ENCODE data around the gene LIF. TPM values are rescaled to one million over a fixed set of nuclear protein-coding genes. Genes with fewer than 3 reads are reported as not detected.

LIF gene
- total and polyA plus RNA-seq, 2 donors (not counting 3 experiments of a cell fraction or from before 2014, with no cell fraction given) = 0.12 to 0.27 TPM

DNA sequence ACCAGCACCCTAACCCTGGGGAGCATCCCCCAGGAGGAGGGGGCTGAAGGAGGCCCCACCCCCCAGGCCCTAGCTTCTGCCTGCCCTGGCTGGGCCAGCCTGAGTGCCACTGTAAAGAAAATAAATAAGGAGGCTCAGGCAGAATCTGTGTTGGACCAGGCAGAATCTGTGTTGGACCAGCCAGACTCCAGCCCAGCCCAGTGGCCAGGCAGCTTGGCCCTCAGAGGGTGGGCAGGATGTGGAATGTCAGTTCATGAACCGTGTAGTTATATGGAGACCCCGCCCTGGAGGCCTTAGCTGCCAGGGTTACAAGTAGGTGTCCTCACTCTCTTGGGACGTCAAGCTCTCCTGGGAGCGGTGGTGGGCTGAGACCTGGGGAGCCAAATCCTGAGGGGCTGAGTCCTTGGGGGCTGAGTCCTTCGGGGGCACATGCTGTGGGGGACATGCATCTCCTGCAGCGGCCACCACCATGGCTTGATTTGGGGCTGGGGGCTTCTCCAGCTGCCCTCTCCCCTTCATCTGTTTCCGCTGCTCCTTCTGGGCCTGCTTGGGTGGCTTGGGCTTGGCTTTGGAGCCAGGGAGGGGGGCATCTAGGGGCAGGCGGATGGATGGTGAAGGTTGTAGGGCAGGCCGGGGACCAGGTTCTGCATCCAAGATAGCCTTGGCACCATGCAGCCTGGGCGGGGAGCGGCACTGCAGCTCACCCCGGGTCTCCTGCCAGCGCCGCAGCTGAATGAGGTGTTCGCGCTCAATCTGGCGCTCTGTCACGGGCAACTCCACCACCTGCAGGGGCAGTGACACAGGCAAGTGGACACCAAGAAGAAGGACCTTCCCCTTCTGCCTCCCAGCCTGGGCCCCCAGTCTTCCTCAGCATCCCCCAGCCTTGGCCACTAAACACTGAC lies 45.8 kb upstream of the LIF start:
- Histone ChIP-seq H3K9me1 (replicated peaks; ENCODE audit: control insufficient read depth, extremely low read depth, insufficient read depth, low read length) (no peaks in the 10 kb centered on the region), H3K36me3 (ENCODE audit: control insufficient read depth in 2 of 2, extremely low read depth in 1 of 2, insufficient read depth in 2 of 2, low read length in 2 of 2) (peaks cover 0 to 20% of the 10 kb centered on the region in 2 experiments), H3K79me2 (ENCODE audit: control insufficient read depth, insufficient read depth, low read length) (no peaks in the 10 kb centered on the region), H3K27me3 (ENCODE audit: control insufficient read depth in 2 of 2, insufficient read depth in 2 of 2, low read length in 2 of 2) (no peaks in the 10 kb centered on the region), H3K27ac (ENCODE audit: insufficient read depth, low read depth, low read length) (no peak overlapping the region), H3K4me3 (replicated peaks in 1 of 3; ENCODE audit: insufficient read depth in 1 of 3, low read depth in 1 of 3, low read length in 3 of 3) (no peak overlapping the region), H3K4me2 (ENCODE audit: insufficient read depth, low read length) (no peak overlapping the region), H3K9me3 (replicated peaks; ENCODE audit: control insufficient read depth, insufficient read depth, low read length) (no peaks in the 10 kb centered on the region), H3K4me1 (ENCODE audit: control insufficient read depth, extremely low read depth, insufficient read depth, low read length) (peaks cover 28% of the 10 kb centered on the region), H2AFZ (ENCODE audit: low read depth, low read length) (no peak overlapping the region), H4K20me1 (replicated peaks; ENCODE audit: control insufficient read depth, extremely low read depth, insufficient read depth, low read length) (no peaks in the 10 kb centered on the region), H3K9ac (replicated peaks; ENCODE audit: extremely low read depth, insufficient read depth, low read length) (no peak overlapping the region)
- ChIA-PET POLR2A (interaction anchor here (0.6 kb wide), 1 partner anchor 40 kb away, joined by 3 read pairs; no protein-coding TSS in a partner anchor), CTCF (interaction anchor here (1.0 to 2.1 kb wide), 7 partner anchors 9 to 99 kb away, joined by 4 to 15 read pairs (median 7); partner anchors contain the start of genes RNF215 and TBC1D10A)
- dilution Hi-C loops (cut with MboI; ENCODE audit: extremely low pct_ligation_motif_present, low sequenced_read_pairs) (no loop called here), intact Hi-C loops (cut with micrococcal nuclease) (no loop called here)
- TF ChIP-seq POLR2A (IDR thresholded peaks at IDR 0.05; ENCODE audit: low read depth, low read length) (no peak), EZH2 (IDR thresholded peaks at IDR 0.05; ENCODE audit: borderline replicate concordance, low read depth, low read length, severe bottlenecking) (no peak)
- BruUV-seq (replicated peaks) = no TSS peak
- no peak for DNase-seq (ENCODE audit: low read depth, low spot score)
- FAIRE-seq = no peak

DNA sequence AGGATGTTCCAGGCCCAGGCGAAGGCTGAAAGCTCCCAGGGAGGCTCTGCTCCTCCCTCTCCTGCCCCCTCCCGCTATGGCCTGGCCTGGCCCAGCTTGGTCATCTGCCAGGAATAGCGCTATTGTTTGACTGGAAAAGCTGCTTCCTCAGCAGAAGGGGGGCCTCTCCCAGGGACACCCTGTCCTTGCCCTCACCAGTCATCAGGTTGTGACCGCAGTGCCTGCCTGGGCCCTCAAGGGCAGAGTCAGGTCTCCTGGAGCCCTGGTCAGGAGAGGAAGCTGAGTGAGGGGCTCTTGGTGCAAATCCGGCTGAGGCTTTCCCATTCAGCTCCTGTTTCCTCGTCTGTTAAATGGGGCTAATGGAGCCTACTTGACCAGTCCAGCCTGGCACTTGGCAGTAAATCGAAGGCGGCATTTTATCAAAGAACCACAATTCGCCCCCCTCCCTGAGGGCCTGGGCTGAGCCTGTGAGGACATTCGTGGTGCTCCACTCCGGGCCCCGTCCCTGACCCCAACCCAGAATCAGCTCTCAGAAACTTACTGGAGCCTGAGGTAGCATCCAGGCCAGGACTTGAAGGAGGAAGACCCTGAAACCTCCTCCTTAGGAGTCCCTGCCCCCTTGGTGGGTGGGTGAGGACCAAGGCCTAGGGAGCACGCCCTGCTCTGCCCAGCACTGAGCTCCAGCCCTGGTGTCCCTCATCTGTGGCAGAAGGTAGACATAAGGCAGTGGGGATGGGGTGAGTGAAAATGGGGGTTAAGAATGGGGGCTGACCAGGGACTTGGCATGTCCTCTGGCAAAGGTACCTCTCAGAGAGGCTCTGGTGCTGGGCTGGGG lies 44.7 kb upstream of the LIF start:
- POLR2A ChIA-PET = interaction anchor here (0.6 to 1.4 kb wide), 5 partner anchors 14 to 65 kb away, joined by 3 to 9 read pairs (median 4); partner anchors contain the start of genes CCDC157, SF3A1 and TBC1D10A

More for the DNA sequence above, 44.7 kb upstream of the LIF start:
- Histone ChIP-seq H3K36me3 (ENCODE audit: control insufficient read depth in 2 of 2, extremely low read depth in 1 of 2, insufficient read depth in 2 of 2, low read length in 2 of 2) (peaks cover 0 to 15% of the 10 kb centered on the region in 2 experiments), H3K27ac (ENCODE audit: insufficient read depth, low read depth, low read length) (peak overlapping the region; percentile 51), H3K9ac (replicated peaks; ENCODE audit: extremely low read depth, insufficient read depth, low read length) (peak overlapping the region; percentile 36), H3K4me3 (replicated peaks in 1 of 3; ENCODE audit: insufficient read depth in 1 of 3, low read depth in 1 of 3, low read length in 3 of 3) (no peak overlapping the region), H3K79me2 (ENCODE audit: control insufficient read depth, insufficient read depth, low read length) (no peaks in the 10 kb centered on the region), H3K9me3 (replicated peaks; ENCODE audit: control insufficient read depth, insufficient read depth, low read length) (no peaks in the 10 kb centered on the region), H3K4me1 (ENCODE audit: control insufficient read depth, extremely low read depth, insufficient read depth, low read length) (peaks cover 28% of the 10 kb centered on the region), H2AFZ (ENCODE audit: low read depth, low read length) (peak overlapping the region; percentile 16), H3K4me2 (ENCODE audit: insufficient read depth, low read length) (no peak overlapping the region), H3K27me3 (ENCODE audit: control insufficient read depth in 2 of 2, insufficient read depth in 2 of 2, low read length in 2 of 2) (no peaks in the 10 kb centered on the region), H3K9me1 (replicated peaks; ENCODE audit: control insufficient read depth, extremely low read depth, insufficient read depth, low read length) (no peaks in the 10 kb centered on the region), H4K20me1 (replicated peaks; ENCODE audit: control insufficient read depth, extremely low read depth, insufficient read depth, low read length) (no peaks in the 10 kb centered on the region)
- TF ChIP-seq GATA2 (IDR thresholded peaks at IDR 0.05; ENCODE audit: insufficient read depth, insufficient read length, low read depth, low read length) (no peak), JUN (IDR thresholded peaks at IDR 0.05; ENCODE audit: borderline replicate concordance, insufficient read depth, insufficient read length, low read depth) (no peak), FOS (IDR thresholded peaks at IDR 0.05; ENCODE audit: borderline replicate concordance, insufficient read depth, low read length) (no peak), EZH2 (IDR thresholded peaks at IDR 0.05; ENCODE audit: borderline replicate concordance, low read depth, low read length, severe bottlenecking) (no peak), POLR2A (IDR thresholded peaks at IDR 0.05; ENCODE audit: low read depth, low read length) (peak; percentile 32), POLR2AphosphoS5 (IDR thresholded peaks at IDR 0.05; ENCODE audit: insufficient read depth, low read depth, low read length) (peak; percentile 86), MYC (IDR thresholded peaks at IDR 0.05; ENCODE audit: low read depth, low read length) (no peak)
- TF ChIP-seq, protein P1, sequence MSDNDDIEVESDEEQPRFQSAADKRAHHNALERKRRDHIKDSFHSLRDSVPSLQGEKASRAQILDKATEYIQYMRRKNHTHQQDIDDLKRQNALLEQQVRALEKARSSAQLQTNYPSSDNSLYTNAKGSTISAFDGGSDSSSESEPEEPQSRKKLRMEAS (IDR thresholded peaks at IDR 0.05; ENCODE audit: insufficient read depth, insufficient read length) = no peak
- FAIRE-seq = peak; percentile 97
- CTCF ChIA-PET = interaction anchor here (0.7 to 2.1 kb wide), 13 partner anchors 8 to 100 kb away, joined by 3 to 22 read pairs (median 4); partner anchors contain the start of genes CCDC157, RNF215, SF3A1 and TBC1D10A
- intact Hi-C loops (cut with micrococcal nuclease) (loop anchor here (1.0 kb wide), 1 partner anchor 14 kb away; no protein-coding TSS in a partner anchor), dilution Hi-C loops (cut with MboI; ENCODE audit: extremely low pct_ligation_motif_present, low sequenced_read_pairs) (no loop called here)
- DNase-seq (ENCODE audit: low read depth, low spot score) = peak; percentile 95
- BruUV-seq (replicated peaks) = no TSS peak
